Aorta (tissue), 5 donors: ENCODE data around the gene SLC37A1. TPM values are rescaled to one million over a fixed set of nuclear protein-coding genes. Genes with fewer than 3 reads are reported as not detected.

Experiments used
- ATAC-seq: fragments of 200-7000 bp; cut with Tn5 transposase; one replicate; pipeline ENCODE4 v1.9.1; 2022; ENCODE audit warnings: moderate library complexity; ENCODE audit not compliant: low FRiP score
- DNase-seq, 2 donors: peaks; one replicate each; pipeline ENCODE4 v3.0.0-alpha.2; 2020
- H3K27ac ChIP-seq, 2 donors: one replicate each; pipeline ENCODE4 v1.5.1; 2013; ENCODE audit warnings: low read length in 2 of 2, mild to moderate bottlenecking in 2 of 2, moderate library complexity in 2 of 2, control low read depth in 1 of 2, inconsistent platforms in 1 of 2, low read depth in 1 of 2
- H3K27me3 ChIP-seq, 2 donors: one replicate each; pipeline ENCODE4 v1.6.1; 2013; ENCODE audit warnings: control low read depth in 1 of 2, low read length in 1 of 2, mild to moderate bottlenecking in 1 of 2, moderate library complexity in 1 of 2; ENCODE audit not compliant: insufficient read depth in 2 of 2, control insufficient read depth in 1 of 2
- H3K36me3 ChIP-seq, 2 donors: one replicate each; pipeline ENCODE4 v1.6.1; 2013; ENCODE audit warnings: control low read depth in 1 of 2, low read length in 1 of 2, mild to moderate bottlenecking in 1 of 2; ENCODE audit not compliant: insufficient read depth in 2 of 2, control insufficient read depth in 1 of 2
- H3K4me1 ChIP-seq, 2 donors: one replicate each; pipeline ENCODE4 v1.6.1; 2013; ENCODE audit warnings: low read length in 2 of 2, control low read depth in 1 of 2, mild to moderate bottlenecking in 1 of 2, moderate library complexity in 1 of 2; ENCODE audit not compliant: insufficient read depth in 2 of 2, control insufficient read depth in 1 of 2
- H3K4me3 ChIP-seq, 2 donors: one replicate each; pipeline ENCODE4 v1.5.1; 2013; ENCODE audit warnings: low read length in 2 of 2, control low read depth in 1 of 2, mild to moderate bottlenecking in 1 of 2
- H3K9me3 ChIP-seq: one replicate; pipeline ENCODE4 v1.6.1; 2013; ENCODE audit warnings: mild to moderate bottlenecking, low read length; ENCODE audit not compliant: control insufficient read depth
- WGBS, 2 donors: extraction: QIAGEN DNeasy Blood & Tissue Kit; methylation state at CpG; one replicate each; pipeline ENCODE4 v1.1.7; 2013; 5-methylcytosine and 5-hydroxymethylcytosine counted together
- intact Hi-C, 2 donors: fragments of 100-400 bp; cut with DNase I; formaldehyde crosslinking; loops; one replicate each; pipeline versions ENCODE4 v1.14.2 to v1.15.0; 2022
- polyA plus RNA-seq, 2 donors: library from polyadenylated mRNA; stranded (reverse); fragments of 200-250 nt; gene quantifications; one replicate each; pipeline ENCODE4 v1.2.3, GENCODE V29; 2013
- total RNA-seq, 2 donors: library from RNA; stranded (reverse); fragmentation: NEBNext Ultra II Directional; extraction: Animal tissue kit (Norgen Biotek cat#: 25700); gene quantifications; one replicate each; pipeline ENCODE4 v1.2.1, GENCODE V29; 2021
- donor health status: healthy with polysubstance abuse.
- donor health status: Bipolar disorder and iron deficiency.
- donor health status: DM: no; HTN: no; CAD: no.
- donor health status: DM: no; HTN: no; CAD: no.
- donor health status: DM: yes; HTN: yes; CAD: no.

The SLC37A1 gene
- total and polyA plus RNA-seq, 4 donors: 5.0 to 11.7 (median 6.4) TPM

DNA sequence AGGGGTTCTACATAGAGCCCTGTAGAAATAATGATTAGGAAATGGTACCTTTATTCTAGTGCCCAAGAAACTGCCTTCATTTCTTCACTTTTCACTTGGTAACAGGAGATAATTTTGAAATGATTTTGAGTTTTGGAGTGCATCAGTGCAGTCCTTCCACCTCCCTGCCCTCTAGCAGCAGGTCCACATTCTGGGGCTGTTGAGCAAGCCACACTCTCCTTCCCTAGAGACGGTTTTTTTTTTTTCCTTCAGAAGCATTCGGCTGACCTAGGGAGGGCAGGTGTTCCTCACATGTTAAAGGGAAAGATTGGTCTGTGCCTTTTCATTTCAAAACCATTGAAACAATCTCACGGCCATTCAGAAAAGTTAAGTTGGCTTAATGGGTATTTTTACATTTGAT lies 39.8 kb downstream of the SLC37A1 start:
- no peak overlapping the region for H3K4me3 ChIP-seq
- ATAC-seq (no peak), DNase-seq (no peak)
- H3K4me1 ChIP-seq: no peaks in the 10 kb centered on the region
- no peaks in the 10 kb centered on the region for H3K9me3 ChIP-seq
- intact Hi-C loops: no loop called here
- H3K27me3 ChIP-seq: no peaks in the 10 kb centered on the region
- WGBS, 2 donors: 75 to 79% methylated on average over 3 of the region's 3 CpGs
- H3K36me3 ChIP-seq: peaks cover 0 to 2% of the 10 kb centered on the region in 2 donors
- H3K27ac ChIP-seq: no peak overlapping the region

GRCh38 chr21:42554251-42554961 lies 40.8 kb downstream of the SLC37A1 start:
- peaks cover 0 to 2% of the 10 kb centered on the region in 2 donors for H3K36me3 ChIP-seq
- no peak overlapping the region for H3K27ac ChIP-seq
- intact Hi-C loops: no loop called here
- 90 to 92% methylated on average over 13 of the region's 13 CpGs for WGBS, 2 donors
- H3K9me3 ChIP-seq: no peaks in the 10 kb centered on the region
- no peaks in the 10 kb centered on the region for H3K4me1 ChIP-seq
- no peak overlapping the region for H3K4me3 ChIP-seq
- no peaks in the 10 kb centered on the region for H3K27me3 ChIP-seq
- no peak for ATAC-seq
- peak in 1 of 2 donors; percentile 36 for DNase-seq

GRCh38 chr21:42555756-42556438 lies 42.2 kb downstream of the SLC37A1 start:
- 94 to 95% methylated on average over 28 of the region's 28 CpGs for WGBS, 2 donors
- peaks cover 0 to 2% of the 10 kb centered on the region in 2 donors for H3K36me3 ChIP-seq
- intact Hi-C loops: no loop called here

DNA sequence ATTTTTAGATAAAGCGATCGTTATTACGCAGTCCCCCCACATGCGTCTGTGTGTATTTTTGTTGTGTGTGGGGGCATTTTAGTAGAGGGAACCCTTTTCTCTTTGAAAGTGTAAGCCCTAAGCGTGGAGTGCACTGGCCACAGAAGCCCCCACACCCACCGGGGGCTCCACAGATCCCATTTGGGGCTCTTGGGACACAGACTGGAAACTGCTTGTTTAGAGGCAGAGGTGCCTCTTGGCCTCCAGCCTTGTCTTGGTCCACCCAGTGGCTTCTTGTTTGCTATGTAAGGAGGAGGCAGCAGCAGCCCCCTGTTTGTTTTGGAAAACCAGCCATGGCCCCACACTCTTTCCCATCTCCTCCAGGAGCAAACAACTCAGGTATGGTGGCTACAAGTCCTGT lies 42.8 kb downstream of the SLC37A1 start:
- no peak overlapping the region for H3K27ac ChIP-seq
- no peaks in the 10 kb centered on the region for H3K27me3 ChIP-seq
- H3K4me3 ChIP-seq: no peak overlapping the region
- peaks cover 0 to 2% of the 10 kb centered on the region in 2 donors for H3K36me3 ChIP-seq
- no peak for ATAC-seq
- intact Hi-C loops: no loop called here
- no peaks in the 10 kb centered on the region for H3K9me3 ChIP-seq
- no peaks in the 10 kb centered on the region for H3K4me1 ChIP-seq
- peak in 1 of 2 donors; percentile 59 for DNase-seq
- WGBS, 2 donors: 86 to 96% methylated on average over 6 of the region's 6 CpGs

More at GRCh38 chr21:42555756-42556438, 42.2 kb downstream of the SLC37A1 start:
- H3K4me3 ChIP-seq: no peak overlapping the region
- no peaks in the 10 kb centered on the region for H3K9me3 ChIP-seq
- ATAC-seq: no peak
- no peaks in the 10 kb centered on the region for H3K27me3 ChIP-seq
- H3K4me1 ChIP-seq: no peaks in the 10 kb centered on the region
- no peak overlapping the region for H3K27ac ChIP-seq
- peak; percentile 37 to 60 for DNase-seq

DNA sequence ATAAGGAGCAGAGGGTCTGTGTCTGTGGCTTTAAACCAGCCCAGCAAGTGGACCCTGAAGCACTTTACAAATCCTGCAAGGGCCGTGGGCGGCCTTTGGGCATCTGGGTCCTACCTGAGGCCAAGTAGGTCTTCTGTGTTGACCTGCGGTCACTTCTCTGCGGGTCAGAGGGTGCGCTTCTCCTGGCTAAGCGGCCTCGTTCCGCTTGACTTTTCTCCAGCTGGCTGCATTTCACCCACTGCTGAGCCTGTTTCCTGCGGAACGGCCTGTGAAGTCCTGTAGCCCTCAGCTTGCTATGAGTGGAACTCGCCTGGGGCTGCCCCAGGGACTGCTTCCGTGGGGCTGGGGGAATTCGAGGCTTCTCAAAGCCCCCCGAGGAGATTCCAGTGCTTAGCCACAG lies 43.3 kb downstream of the SLC37A1 start:
- no peak overlapping the region for H3K4me3 ChIP-seq
- H3K9me3 ChIP-seq: no peaks in the 10 kb centered on the region
- intact Hi-C loops: no loop called here
- peaks cover 0 to 2% of the 10 kb centered on the region in 2 donors for H3K36me3 ChIP-seq
- H3K4me1 ChIP-seq: no peaks in the 10 kb centered on the region
- DNase-seq (peak; percentile 25 to 57), ATAC-seq (no peak)
- no peak overlapping the region for H3K27ac ChIP-seq
- WGBS, 2 donors: 74 to 76% methylated on average over 14 of the region's 14 CpGs
- H3K27me3 ChIP-seq: no peaks in the 10 kb centered on the region

GRCh38 chr21:42557420-42557819 lies 43.8 kb downstream of the SLC37A1 start:
- 91 to 96% methylated on average over 10 of the region's 10 CpGs for WGBS, 2 donors
- Histone ChIP-seq H3K36me3 (peaks cover 0 to 2% of the 10 kb centered on the region in 2 donors), H3K4me1 (no peaks in the 10 kb centered on the region), H3K27ac (no peak overlapping the region), H3K9me3 (no peaks in the 10 kb centered on the region), H3K27me3 (no peaks in the 10 kb centered on the region), H3K4me3 (no peak overlapping the region)
- peak; percentile 23 to 25 for DNase-seq
- no peak for ATAC-seq
- intact Hi-C loops: no loop called here

- H3K27me3 ChIP-seq: no peaks in the 10 kb centered on the region
- no peaks in the 10 kb centered on the region for H3K9me3 ChIP-seq
- H3K36me3 ChIP-seq: peaks cover 0 to 2% of the 10 kb centered on the region in 2 donors
- H3K27ac ChIP-seq: no peak overlapping the region
- no peak for ATAC-seq
- no peak overlapping the region for H3K4me3 ChIP-seq
- H3K4me1 ChIP-seq: no peaks in the 10 kb centered on the region
- WGBS, 2 donors: 78 to 86% methylated on average over 6 of the region's 6 CpGs
- no peak for DNase-seq
- intact Hi-C loops: no loop called here
Measured at GRCh38 chr21:42558368-42558767, 44.7 kb downstream of the SLC37A1 start.

GRCh38 chr21:42558846-42559245 lies 45.2 kb downstream of the SLC37A1 start:
- intact Hi-C loops: no loop called here
- H3K4me1 ChIP-seq: no peaks in the 10 kb centered on the region
- H3K4me3 ChIP-seq: no peak overlapping the region
- ATAC-seq (no peak), DNase-seq (peak; percentile 20 to 66)
- H3K9me3 ChIP-seq: no peaks in the 10 kb centered on the region
- 68 to 82% methylated on average over 15 of the region's 15 CpGs for whole genome bisulfite sequencing, 2 donors
- no peak overlapping the region for H3K27ac ChIP-seq
- peaks cover 0 to 2% of the 10 kb centered on the region in 2 donors for H3K36me3 ChIP-seq
- no peaks in the 10 kb centered on the region for H3K27me3 ChIP-seq

- no peaks in the 10 kb centered on the region for H3K9me3 ChIP-seq
- intact Hi-C loops: no loop called here
- DNase-seq (peak; percentile 6 to 49), ATAC-seq (no peak)
- H3K36me3 ChIP-seq: no peaks in the 10 kb centered on the region
- no peaks in the 10 kb centered on the region for H3K4me1 ChIP-seq
- no peaks in the 10 kb centered on the region for H3K27me3 ChIP-seq
- WGBS, 2 donors: 96% methylated on average over 13 of the region's 13 CpGs
- H3K4me3 ChIP-seq: no peak overlapping the region
- H3K27ac ChIP-seq: no peak overlapping the region
Measured at GRCh38 chr21:42559326-42559725, 45.7 kb downstream of the SLC37A1 start.
